ENCODE results near the gene KPNA1.
"Not testable (repeated sequence)": the region's sequence is repeated elsewhere in the genome, so short reads cannot be mapped to it uniquely, and the experiment has no call there.

The KPNA1 gene

GRCh38 chr3:122469659-122470058, 45.1 kb downstream of the KPNA1 start:
- peak; percentile 36 for FAIRE-seq

DNA sequence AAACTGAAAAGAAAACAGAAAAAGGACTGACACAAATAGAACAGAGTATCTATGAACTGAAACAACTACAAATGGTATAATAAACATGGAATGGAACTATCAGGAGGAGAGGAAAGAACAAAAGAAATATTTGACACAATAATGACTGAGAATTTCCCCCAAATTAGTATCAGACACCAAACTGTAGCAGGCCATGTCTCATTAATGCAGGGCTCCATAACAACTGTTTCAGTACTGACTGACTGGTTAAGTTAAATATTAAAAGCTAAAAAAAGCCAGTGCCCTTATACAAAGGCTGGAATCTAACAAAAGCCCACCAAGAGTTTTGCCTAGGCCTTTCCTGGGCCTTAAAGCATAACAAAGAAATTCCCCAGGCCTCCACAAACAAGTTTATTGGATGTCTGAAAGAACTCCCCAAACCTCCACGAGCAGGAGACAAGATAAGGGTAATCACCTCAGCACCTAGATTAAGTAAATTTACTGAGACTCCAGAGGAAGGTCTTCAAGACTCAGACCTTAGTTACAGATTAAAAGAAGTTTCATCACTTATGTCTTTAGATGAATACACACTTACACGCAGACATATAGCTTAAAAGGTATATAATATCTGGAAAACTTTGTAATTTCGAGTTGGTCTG, 45.7 kb downstream of the KPNA1 start:
- no peak for FAIRE-seq

DNA sequence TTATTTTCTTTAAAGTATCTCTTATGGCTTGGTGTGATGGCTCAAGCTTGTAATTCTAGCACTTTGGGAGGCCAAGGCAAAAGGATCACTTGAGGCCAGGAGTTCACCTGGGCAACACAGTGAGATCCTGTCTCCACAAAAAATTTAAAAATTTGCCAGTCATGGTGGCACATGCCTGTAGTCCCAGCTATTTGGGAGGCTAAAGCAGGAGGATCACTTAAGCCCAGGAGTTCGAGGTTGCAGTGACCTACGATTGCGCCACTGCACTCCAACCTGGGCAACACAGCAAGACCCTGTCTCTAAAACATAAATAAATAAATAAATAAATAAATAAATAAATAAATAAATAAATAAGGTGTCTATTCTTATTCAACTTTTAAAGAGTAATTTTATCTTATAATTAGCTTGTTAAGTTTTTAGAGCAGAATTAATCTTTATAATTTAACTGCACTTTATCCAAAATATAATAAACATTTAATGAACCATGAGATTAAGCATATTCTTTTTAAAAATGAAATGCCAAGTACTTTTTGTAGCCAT, 48.0 kb downstream of the KPNA1 start:
- no peak for FAIRE-seq

DNA sequence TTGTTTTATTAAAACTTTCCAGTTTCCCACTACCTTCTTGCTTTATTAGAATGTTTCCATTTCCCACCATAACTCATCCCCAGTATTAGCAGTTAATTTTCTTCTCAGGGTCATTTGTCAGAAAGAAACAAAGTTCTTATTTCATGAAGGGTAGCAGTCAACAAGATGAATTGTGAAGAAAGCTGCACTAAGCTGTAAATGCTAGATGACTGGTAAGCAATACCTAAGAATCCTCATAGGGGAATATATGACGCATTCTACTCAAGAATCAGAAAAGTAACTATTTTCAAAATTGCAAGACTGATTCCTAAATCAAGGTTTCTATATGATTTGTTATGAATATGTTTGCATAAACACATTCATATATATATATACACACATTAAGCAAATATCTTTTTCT, 50.1 kb downstream of the KPNA1 start:
- no peak for FAIRE-seq

DNA sequence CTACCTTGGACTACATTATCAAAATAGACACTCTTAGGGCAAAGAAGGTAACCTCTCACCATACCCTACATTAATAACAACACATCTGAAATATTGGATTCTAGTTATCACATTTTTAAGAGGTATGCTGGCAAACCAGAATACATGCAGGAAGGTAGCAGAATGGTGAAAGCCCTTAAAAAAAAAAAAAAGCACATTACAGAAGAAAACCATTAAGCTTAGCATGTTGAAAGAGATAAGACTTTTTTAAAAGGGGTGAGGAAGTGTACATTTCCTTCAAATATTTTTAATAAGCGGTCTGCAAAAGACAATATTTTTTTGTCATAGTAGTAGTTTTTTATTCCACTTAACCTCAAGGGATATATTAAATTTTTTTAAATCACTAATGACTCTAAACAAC, 52.3 kb downstream of the KPNA1 start:
- FAIRE-seq: peak; percentile 13

DNA sequence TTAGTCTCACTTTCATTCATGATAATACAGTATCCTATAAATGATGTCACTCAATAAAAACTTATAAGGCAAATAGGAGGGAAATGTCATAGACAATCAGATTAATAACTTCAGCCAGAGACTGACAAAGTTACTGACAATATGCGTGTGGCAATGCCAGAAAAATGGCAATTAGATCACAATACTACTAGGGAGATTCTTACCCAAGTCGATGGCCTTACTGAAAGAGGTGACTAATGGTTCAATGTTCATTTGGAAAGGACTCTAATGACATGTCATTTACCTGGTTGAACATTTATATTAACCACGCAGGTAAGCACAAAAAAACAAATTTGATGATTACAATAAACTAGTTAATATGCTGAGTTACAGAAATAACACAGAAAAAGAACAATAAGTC, 52.9 kb downstream of the KPNA1 start:
- FAIRE-seq: no peak

DNA sequence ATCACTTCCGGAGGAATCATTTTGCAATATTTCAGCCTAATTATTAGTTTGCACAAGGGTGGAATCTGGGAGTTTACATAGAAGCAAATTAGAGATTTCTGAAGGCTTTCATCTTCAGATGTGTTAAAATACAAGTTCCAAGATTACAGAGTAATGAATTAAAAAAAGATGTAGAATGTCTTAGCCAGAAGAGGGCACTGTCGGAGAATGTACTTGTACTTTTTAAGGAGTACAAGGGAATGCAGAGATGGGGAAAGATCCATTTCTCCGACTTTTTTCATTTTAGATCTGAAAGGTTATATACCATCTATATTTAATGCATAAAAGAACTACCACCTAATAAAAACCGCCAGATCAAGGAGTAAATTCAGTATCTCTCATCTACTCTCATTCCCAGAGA, 55.7 kb downstream of the KPNA1 start:
- no peak for FAIRE-seq

GRCh38 chr3:122457706-122458105, 57.0 kb downstream of the KPNA1 start:
- no peak for FAIRE-seq

DNA sequence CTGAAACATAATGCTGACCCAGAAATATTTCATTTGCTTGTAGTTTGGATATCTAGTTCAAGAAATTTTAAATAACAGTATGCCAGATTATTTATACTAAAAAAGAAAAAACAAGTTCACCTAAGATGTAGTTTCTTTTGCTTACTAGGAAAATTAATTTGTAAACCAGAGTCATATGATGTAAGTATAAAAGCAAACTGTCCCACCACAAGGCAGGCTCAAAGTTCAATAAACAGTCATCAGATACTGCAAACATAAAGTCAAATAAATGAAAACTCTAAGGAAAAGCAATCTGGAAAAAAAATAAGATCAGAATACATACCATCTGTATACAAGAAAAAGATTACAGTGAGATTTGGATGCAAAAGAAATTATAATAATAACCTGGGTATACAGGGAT, 58.7 kb downstream of the KPNA1 start:
- peak; percentile 64 for FAIRE-seq

- FAIRE-seq: no peak
Measured at GRCh38 chr3:122451371-122451770, 63.4 kb downstream of the KPNA1 start.

- not testable (repeated sequence) for FAIRE-seq
Measured at GRCh38 chr3:122448218-122448617, 66.5 kb downstream of the KPNA1 start.

DNA sequence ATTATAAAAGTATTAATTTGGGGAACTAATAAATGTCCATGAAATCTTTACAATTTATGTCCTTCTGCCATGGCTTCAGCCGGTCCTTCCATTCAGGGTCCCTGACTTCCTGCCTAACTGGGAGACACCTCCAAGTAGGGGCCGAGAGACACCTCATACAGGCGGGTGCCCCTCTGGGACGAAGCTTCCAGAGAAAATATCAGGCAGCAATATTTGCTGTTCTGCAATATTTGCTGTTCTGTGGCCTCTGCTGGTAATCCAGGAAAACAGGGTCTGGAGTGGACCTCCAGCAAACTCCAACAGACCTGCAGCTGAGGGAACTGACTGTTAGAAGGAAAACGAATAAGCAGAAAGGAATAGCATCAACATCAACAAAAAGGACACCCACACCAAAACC, 70.2 kb downstream of the KPNA1 start:
- not testable (repeated sequence) for FAIRE-seq

DNA sequence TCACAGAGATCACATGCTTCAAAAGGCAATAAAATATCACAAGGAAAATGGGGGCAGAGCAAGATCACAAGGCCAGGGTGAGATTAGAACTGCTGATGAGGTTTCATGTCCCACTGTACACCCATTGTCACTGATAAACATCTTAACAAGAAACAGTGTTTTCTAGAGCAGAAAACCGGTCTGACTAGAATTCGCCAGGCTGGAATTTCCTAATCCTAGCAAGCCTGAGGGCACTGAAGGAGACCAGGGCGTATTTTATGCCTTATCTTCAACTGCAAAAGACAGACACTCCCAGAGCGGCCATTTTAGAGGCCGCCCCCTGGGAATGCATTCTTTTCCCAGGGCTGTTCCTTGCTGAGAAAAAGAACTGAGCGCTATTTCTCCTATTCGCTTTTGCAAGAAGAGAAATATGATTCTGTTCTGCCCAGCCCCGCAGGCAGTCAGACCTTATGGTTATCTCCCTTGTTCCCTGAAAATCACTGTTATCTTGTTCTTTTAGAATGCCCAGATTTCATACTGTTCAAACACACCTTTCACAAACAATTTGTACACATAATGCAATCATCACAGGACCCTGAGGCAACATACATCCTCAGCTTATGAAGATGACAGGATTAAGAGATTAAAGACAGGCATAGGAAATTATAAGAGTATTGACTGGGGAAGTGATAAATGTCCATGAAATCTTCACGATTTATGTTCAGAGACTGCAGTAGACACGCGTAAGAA, 70.8 kb downstream of the KPNA1 start:
- FAIRE-seq: not testable (repeated sequence)

- FAIRE-seq: no peak
Measured at GRCh38 chr3:122443090-122443489, 71.6 kb downstream of the KPNA1 start.

- no peak for FAIRE-seq
Measured at GRCh38 chr3:122435950-122436349, 78.8 kb downstream of the KPNA1 start.

- no peak for FAIRE-seq
Measured at GRCh38 chr3:122430371-122430770, 84.4 kb downstream of the KPNA1 start.

DNA sequence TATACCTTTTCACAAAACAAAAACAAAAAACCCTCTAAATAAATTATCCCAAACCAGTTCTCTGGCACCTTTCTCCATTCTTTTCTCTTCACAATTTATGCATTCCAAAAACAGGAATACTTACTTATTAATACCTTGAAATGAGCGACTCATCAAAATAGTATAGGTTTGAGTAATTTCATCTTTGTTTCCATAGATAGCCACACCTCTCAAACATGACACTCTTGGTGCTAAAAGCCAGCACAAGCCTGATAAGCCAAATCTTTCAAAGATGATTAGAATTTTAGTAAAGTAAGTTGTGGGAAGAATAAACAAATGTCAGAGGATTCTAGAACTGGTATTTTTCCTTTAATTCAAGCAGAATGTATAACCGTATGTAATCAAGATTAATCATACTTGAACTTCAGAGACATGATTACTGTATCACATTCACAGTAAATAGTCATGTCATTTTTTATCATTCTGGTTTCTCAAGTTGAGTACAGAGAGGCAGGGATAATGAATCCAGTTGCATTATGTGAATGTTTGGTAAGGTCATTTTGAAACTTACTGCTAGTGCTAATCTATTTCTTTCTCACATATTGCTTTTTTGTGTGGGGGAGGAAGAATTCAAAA, 86.8 kb downstream of the KPNA1 start:
- FAIRE-seq: peak; percentile 53

GRCh38 chr3:122421836-122422235, 92.9 kb downstream of the KPNA1 start:
- no peak for FAIRE-seq

- no peak for FAIRE-seq
Measured at GRCh38 chr3:122421101-122421500, 93.6 kb downstream of the KPNA1 start.

DNA sequence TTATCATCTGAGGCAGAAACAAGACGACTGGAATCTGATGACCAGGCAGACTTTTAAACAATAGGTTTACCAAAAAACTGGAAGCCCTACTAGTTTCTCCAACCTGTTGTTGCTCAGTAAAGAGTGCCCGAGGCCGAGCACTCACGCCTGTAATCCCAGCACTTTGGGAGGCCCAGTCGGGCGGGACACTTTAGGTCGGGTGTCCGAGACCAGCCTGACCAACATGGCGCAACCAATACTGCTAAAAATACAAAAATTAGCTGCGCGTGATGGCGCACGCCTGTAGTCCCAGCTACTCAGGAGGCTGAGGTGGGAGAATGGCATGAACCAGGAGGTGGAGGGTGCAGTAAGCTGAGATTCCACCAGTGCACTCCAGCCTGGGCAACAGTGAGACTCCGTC, 97.8 kb downstream of the KPNA1 start:
- FAIRE-seq: no peak

DNA sequence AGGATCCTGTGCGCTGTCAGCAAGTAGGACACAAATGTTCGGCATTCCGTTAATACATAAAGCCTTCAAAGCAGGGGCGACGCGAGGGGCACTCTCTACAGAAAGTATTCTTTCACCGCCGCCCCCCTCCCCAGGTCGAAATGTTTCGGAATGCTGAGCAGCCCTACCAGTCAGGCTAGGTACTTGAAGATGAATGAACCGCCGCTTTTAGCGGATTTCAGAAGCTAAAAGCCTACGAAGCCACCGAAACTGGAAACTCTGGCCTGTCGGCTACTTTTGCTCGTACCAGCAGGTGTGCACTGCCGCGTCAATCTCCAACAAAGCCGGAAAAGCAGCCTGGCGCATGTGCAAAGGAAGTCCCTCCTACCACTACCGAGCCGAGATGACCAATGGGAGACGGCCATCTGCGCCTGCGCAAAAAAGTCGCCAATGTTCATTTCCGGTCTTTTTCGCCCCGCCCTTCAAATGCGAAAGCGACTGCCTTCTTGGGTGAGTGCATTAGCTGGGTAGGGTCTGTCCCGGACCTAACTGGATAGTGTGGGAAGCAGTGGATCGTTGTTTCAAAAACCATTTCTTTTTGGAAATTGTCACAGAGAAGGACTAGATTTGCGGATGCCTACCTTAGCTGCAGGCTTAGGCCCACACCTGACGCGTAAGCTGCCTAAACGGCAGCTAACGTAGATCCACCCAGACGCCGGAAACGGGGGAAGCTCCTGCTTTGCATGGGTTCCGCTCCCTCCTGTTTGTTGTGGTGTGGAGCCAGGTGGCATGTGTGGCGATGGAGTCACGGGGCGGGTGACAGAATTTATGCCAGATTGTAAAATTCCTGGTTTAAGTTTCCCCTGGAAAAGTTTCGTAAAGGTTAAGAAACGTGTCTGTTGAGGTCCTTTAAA, 98.7 kb downstream of the KPNA1 start, which contains the start of gene WDR5B:
Gene WDR5B, minus strand, starts transcription at position 301 of the 893 bp plus-strand sequence. CDS start 534 bp downstream, outside the sequence.
- peak; percentile 99 for FAIRE-seq

DNA sequence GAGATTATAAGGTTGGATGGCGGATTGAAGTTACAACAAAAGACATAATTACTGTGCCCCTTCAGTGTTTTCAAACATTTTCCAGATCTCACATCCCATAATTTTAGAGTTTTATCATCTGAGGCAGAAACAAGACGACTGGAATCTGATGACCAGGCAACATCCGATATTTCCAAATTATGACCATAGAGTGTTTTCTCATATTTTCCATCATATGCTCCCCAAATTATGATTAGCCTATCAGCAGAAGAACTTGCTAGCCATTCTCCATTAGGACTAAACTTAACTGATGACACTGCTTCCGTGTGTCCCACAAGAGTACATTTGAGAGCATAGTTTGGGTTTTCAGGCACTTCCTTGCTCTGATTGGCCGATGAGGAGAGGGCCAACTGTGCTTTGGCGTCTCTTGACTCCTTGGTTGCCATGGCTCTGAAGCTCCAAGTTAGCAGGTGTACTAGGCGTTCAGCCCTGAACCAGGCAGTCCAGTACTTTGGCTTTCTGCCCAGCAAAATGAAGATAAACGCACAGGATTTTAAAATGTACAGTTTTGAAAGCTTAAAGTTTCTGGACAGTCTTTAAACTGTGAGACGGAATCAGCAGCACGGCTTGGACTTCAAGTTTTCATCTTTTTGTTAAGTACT, 99.5 kb downstream of the KPNA1 start:
- peak; percentile 49 for FAIRE-seq

All from islet of Langerhans (tissue), 1 donor.